Astrocyte of the cerebellum (primary cell): ENCODE data around the gene LIPH.
"Not testable (repeated sequence)": the region's sequence is repeated elsewhere in the genome, so short reads cannot be mapped to it uniquely, and the experiment has no call there.

ENCODE experiments used
- DNase-seq: peaks from one replicate; pipeline ENCODE4 v3.0.0-alpha.2; 2011; ENCODE audit warnings: low read depth
- H3K4me3 ChIP-seq: 2 replicates; pipeline ENCODE4 v1.5.1; 2011; ENCODE audit warnings: mild to moderate bottlenecking, low read depth, low read length, moderate library complexity
- in situ Hi-C: cut with HindIII; loops from 2 replicates; pipeline ENCODE4 v1.10.0; 2017; ENCODE audit warnings: low sequenced_read_pairs
- TF ChIP-seq, protein P1 (sequence below): IDR thresholded peaks from 2 replicates; pipeline ENCODE4 v1.5.1; 2012; ENCODE audit warnings: low read length, low read depth, moderate library complexity, mild to moderate bottlenecking; ENCODE audit errors: missing control alignments

Gene LIPH

DNA sequence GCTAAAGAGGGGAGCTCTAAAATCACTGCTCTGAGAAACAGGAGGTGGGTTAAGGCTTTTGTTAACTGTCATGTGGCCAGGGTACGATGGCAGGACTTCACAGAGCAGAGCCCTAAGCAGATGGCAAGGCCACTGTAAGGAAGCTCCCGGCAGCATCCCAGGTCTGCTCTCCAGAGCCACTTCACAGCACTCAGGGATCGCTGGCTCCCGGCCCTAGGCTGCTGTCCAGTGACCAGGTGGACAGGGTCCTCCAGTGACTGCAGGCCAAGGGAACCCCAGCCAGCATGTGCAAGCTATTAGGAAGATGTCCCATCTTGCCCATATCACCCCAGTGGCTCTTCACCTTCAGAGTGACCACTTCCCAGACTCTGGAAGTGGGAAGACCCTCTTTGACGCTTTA, 63.9 kb downstream of the LIPH start:
- in situ Hi-C loops, result no loop called here
- DNase-seq, result no peak
- no peak overlapping the region for H3K4me3 ChIP-seq
- TF ChIP-seq, protein P1, sequence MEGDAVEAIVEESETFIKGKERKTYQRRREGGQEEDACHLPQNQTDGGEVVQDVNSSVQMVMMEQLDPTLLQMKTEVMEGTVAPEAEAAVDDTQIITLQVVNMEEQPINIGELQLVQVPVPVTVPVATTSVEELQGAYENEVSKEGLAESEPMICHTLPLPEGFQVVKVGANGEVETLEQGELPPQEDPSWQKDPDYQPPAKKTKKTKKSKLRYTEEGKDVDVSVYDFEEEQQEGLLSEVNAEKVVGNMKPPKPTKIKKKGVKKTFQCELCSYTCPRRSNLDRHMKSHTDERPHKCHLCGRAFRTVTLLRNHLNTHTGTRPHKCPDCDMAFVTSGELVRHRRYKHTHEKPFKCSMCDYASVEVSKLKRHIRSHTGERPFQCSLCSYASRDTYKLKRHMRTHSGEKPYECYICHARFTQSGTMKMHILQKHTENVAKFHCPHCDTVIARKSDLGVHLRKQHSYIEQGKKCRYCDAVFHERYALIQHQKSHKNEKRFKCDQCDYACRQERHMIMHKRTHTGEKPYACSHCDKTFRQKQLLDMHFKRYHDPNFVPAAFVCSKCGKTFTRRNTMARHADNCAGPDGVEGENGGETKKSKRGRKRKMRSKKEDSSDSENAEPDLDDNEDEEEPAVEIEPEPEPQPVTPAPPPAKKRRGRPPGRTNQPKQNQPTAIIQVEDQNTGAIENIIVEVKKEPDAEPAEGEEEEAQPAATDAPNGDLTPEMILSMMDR, result no peak

DNA sequence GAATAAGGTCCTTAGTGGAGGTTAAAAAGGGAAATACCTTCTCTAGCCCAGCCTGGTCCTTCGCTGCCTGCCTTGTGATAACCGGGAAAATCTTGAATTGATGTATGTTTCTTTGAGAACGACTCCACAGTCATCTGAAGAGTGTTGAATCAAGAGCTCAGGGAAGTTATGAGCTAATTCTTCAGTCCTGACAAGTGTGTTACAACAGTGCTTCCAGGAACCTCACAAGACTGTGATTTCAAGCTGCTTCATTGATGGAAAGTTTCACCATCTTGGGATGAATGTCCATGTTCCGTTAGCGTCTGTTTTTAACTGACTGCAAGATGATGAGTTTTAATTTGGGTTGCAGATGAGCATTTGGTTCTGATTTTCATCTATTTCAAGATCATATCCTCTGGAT, 66.0 kb downstream of the LIPH start:
- TF ChIP-seq, protein P1, result no peak
- no peak for DNase-seq
- in situ Hi-C loops, result no loop called here

DNA sequence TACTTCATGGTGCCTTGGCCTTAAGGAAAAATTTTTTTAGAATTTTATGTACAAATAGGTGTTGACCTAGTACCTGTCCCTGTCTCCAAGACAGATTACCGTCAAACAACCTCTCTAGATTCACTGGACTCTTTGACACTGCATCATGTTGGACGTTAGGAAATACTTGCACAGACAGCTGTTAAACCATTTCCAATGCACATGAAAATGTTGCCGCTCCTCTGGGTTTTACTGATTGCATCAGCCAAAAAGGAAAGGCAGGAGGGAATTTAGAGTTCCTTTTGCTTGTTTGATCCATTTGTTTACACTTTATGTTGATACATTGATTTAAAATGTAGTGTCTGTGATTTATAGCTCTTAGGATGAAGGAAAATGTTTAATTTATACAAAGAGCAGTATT, 68.1 kb downstream of the LIPH start:
- no peak for DNase-seq
- TF ChIP-seq, protein P1, result no peak
- in situ Hi-C loops, result no loop called here
- H3K4me3 ChIP-seq, result no peak overlapping the region

More for the DNA sequence above, 66.0 kb downstream of the LIPH start:
- H3K4me3 ChIP-seq, result no peak overlapping the region

DNA sequence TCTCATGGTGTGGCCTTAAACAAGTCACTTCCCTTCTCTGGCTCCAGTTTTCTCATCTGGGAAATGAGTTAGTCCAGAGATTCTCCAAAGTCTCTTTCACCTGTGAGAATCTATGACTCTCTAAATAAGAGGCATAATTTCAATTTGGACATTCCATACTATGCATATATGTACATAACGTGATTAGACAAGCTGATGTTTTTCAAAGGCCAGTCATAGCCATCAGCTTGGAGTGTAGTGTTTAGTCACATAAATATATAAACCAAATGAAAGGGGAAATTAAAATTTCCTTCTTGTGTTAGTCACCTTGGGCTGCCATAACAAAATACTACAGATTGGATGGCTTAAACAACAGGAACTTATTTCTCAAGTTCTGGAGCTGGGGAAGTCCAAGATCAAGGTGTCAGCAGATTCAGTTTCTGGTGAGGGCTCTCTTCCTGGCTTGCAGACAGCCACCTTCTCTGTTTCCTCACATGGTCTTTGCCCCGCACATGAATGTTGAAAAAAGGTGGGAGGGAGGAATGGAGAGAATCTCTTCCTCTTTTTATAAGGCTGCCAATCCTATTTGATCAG, 72.9 kb downstream of the LIPH start:
- DNase-seq, result no peak
- H3K4me3 ChIP-seq, result no peak overlapping the region
- in situ Hi-C loops, result no loop called here
- TF ChIP-seq, protein P1, result no peak

DNA sequence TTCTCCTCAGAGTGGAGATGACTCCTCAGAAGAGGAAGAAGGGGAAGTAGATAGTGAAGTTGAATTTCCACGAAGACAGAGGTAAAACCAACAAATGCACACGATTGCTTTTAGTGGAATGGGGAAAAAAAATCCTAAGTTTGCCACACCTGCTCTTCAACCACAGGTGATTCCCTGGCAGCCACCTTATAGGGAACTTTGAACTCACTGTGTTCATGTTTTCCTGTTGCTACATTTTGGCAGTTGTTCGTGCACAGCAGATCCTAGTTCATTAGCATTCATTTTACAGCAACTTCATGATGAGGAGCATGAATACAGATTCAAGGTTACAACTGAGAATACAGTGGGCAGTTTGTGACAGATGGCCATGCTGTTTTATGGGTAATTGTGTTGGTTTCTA, 75.1 kb downstream of the LIPH start:
- TF ChIP-seq, protein P1, result no peak
- no peak overlapping the region for H3K4me3 ChIP-seq
- in situ Hi-C loops, result no loop called here
- no peak for DNase-seq

DNA sequence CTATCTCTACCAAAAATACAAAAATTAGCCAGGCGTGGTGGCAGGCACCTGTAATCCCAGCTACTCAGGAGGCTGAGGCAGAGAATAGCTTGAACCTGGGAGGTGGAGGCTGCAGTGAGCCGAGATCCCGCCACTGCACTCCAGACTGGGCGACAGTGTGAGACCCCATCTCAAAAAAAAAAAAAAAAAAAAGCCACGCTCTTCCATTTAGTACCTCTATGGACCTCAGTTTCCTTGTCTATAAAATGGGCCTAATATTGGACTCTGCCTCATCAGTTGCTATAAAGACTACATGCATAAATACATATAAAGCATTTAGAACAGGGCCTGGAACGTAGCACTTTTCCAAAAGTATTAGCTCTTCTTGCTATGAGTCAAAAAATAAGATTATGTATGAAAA, 77.5 kb downstream of the LIPH start:
- DNase-seq, in situ Hi-C loops, H3K4me3 ChIP-seq: not testable (repeated sequence)

DNA sequence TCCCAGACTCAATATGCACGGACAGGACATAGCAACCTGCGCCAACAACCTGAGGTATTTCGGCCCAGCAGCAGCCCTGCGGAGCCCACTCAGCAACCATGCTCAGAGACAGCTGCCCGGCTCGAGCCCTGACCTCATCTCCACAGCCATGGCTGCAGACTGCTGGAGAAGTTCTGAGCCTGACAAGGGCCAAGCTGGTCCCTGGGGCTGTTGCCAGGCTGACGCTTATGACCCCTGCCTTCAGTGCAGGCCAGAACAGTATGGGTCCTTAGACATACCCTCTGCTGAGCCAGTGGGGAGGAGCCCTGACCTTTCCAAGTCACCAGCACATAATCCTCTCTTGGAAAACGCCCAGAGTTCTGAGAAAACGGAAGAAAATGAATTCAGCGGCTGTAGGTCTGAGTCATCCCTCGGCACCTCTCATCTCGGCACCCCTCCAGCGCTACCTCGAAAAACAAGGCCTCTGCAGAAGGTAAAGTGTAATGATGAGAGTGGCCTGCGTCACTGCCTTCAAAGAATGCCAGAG, 79.0 kb downstream of the LIPH start:
- in situ Hi-C loops, result no loop called here
- no peak overlapping the region for H3K4me3 ChIP-seq
- TF ChIP-seq, protein P1, result no peak
- DNase-seq, result peak; percentile 16
